Spleen (tissue), 11 donors: ENCODE measurements around the gene HERPUD1. TPM values are rescaled to one million over a fixed set of nuclear protein-coding genes. Genes with fewer than 3 reads are reported as not detected.

ENCODE experiments used
- DNase-seq: peaks from one replicate; pipeline ENCODE4 v3.0.0-alpha.2; 2020
- H3K27ac ChIP-seq, 8 donors: fragments of 200-600 bp; sonication (generic) in 7 of 8; 1 replicate in 4 of 8; 2 replicates in 4 of 8; pipeline versions ENCODE4 v1.5.0 to v1.8.0; 2016 to 2021; ENCODE audit warnings: inconsistent platforms in 4 of 8, mild to moderate bottlenecking in 4 of 8, moderate library complexity in 1 of 8
- H3K27me3 ChIP-seq, 7 donors: fragments of 200-600 bp; sonication (generic) in 6 of 7; replicated peaks in 1 of 7; 1 replicate in 4 of 7; 2 replicates in 3 of 7; pipeline versions ENCODE4 v1.5.0 to v1.8.0; 2016 to 2021; ENCODE audit warnings: inconsistent platforms in 3 of 7, mild to moderate bottlenecking in 1 of 7
- H3K36me3 ChIP-seq, 6 donors: fragments of 200-600 bp; sonication (generic) in 5 of 6; 1 replicate in 4 of 6; 2 replicates in 2 of 6; pipeline versions ENCODE4 v1.5.0 to v1.8.0; 2016 to 2021; ENCODE audit warnings: inconsistent platforms in 2 of 6
- H3K4me1 ChIP-seq, 6 donors: fragments of 200-600 bp; sonication (generic) in 5 of 6; 1 replicate in 3 of 6; 2 replicates in 3 of 6; pipeline versions ENCODE4 v1.5.0 to v1.8.0; 2016 to 2021; ENCODE audit warnings: inconsistent platforms in 3 of 6
- H3K4me3 ChIP-seq, 8 donors: fragments of 200-600 bp; sonication (generic) in 7 of 8; 1 replicate in 4 of 8; 2 replicates in 4 of 8; pipeline versions ENCODE4 v1.5.0 to v1.8.0; 2016 to 2021; ENCODE audit warnings: inconsistent platforms in 4 of 8, mild to moderate bottlenecking in 4 of 8, moderate library complexity in 2 of 8
- H3K9me3 ChIP-seq, 8 donors: fragments of 200-600 bp; sonication (generic) in 7 of 8; 1 replicate in 4 of 8; 2 replicates in 4 of 8; pipeline versions ENCODE4 v1.5.0 to v1.8.0; 2016 to 2021; ENCODE audit warnings: inconsistent platforms in 4 of 8
- POLR2A ChIP-seq, 3 donors: fragments of 450-650 bp; IDR thresholded peaks; one replicate each; pipeline ENCODE4 v1.5.1; 2017; ENCODE audit warnings: antibody characterized with exemption in 3 of 3, mild to moderate bottlenecking in 1 of 3
- POLR2AphosphoS5 ChIP-seq, 3 donors: sonication (generic); formaldehyde crosslinking; IDR thresholded peaks; one replicate each; pipeline ENCODE4 v1.5.1; 2017; ENCODE audit warnings: antibody characterized with exemption in 3 of 3
- WGBS, 5 donors: extraction: QIAGEN DNeasy Blood & Tissue Kit in 3 of 5; methylation state at CpG; one replicate each; pipeline versions ENCODE4 v1.1.5 to v1.1.7; 2013 to 2018; 5-methylcytosine and 5-hydroxymethylcytosine counted together
- intact Hi-C: fragments of 100-400 bp; cut with DNase I; formaldehyde crosslinking; loops from one replicate; pipeline ENCODE4 v1.15.0; 2023; ENCODE audit warnings: low total_unique reads
- microRNA-seq, 3 donors: library from miRNA; unstranded; fragments of <30 nt; microRNA quantifications; one replicate each; pipeline versions ENCODE4 to v1.1.0, GENCODE V29; 2019 to 2020
- polyA plus RNA-seq, 3 donors: library from polyadenylated mRNA; stranded (reverse); fragments of 200-250 nt; gene quantifications; one replicate each; pipeline ENCODE4 v1.2.1, GENCODE V29; 2013
- total RNA-seq, 7 donors: library from RNA; depleted of rRNA in 3 of 7; stranded (reverse); fragments of >200 nt in 3 of 7; fragmentation: NEBNext Ultra II Directional in 4 of 7; extraction: Animal tissue kit (Norgen Biotek cat#: 25700) in 4 of 7; gene quantifications; one replicate each; pipeline versions ENCODE4 v1.1.0 to v1.2.1, GENCODE V29; 2016 to 2021
- TF ChIP-seq, protein P1 (sequence below), 11 experiments: fragments of 200-600 bp in 7 of 11; fragments of 450-650 bp in 4 of 11; sonication (generic) in 4 of 11; IDR thresholded peaks in 8 of 11; conservative IDR thresholded peaks in 3 of 11; 1 replicate in 7 of 11; 2 replicates in 4 of 11; pipeline versions ENCODE4 v1.4.0 to v1.8.0; 2016 to 2021; ENCODE audit warnings: antibody characterized with exemption in 11 of 11, inconsistent platforms in 4 of 11, mild to moderate bottlenecking in 1 of 11
- donor health status: healthy with polysubstance abuse.
- donor health status: DM: no; HTN: no; CAD: no; lungs with moderate emphysema.
- donor health status: DM: no; HTN: no; CAD: no.
- donor health status: Bipolar disorder and iron deficiency.
- donor health status: healthy.
- donor health status: DM: no; HTN: no; CAD: no.
- donor health status: DM: yes; HTN: yes; CAD: no.

HERPUD1 gene
- total and polyA plus RNA-seq, 10 donors = 84.1 to 370 (median 193) TPM

GRCh38 chr16:56993204-56993603, 61.3 kb downstream of the HERPUD1 start:
- Histone ChIP-seq H3K4me3 (peak overlapping the region in 1 of 8 donors; percentile 13), H3K27ac (peak overlapping the region in 4 of 8 donors; percentile 16 to 40 (median 30)), H3K27me3 (no peaks in the 10 kb centered on the region), H3K36me3 (peaks cover 0 to 68% (median 7%) of the 10 kb centered on the region in 6 donors), H3K4me1 (peaks cover 51 to 97% (median 88%) of the 10 kb centered on the region in 6 donors), H3K9me3 (no peaks in the 10 kb centered on the region)
- TF ChIP-seq POLR2AphosphoS5 (IDR thresholded peaks at IDR 0.05) = no peak
- TF ChIP-seq, protein P1, sequence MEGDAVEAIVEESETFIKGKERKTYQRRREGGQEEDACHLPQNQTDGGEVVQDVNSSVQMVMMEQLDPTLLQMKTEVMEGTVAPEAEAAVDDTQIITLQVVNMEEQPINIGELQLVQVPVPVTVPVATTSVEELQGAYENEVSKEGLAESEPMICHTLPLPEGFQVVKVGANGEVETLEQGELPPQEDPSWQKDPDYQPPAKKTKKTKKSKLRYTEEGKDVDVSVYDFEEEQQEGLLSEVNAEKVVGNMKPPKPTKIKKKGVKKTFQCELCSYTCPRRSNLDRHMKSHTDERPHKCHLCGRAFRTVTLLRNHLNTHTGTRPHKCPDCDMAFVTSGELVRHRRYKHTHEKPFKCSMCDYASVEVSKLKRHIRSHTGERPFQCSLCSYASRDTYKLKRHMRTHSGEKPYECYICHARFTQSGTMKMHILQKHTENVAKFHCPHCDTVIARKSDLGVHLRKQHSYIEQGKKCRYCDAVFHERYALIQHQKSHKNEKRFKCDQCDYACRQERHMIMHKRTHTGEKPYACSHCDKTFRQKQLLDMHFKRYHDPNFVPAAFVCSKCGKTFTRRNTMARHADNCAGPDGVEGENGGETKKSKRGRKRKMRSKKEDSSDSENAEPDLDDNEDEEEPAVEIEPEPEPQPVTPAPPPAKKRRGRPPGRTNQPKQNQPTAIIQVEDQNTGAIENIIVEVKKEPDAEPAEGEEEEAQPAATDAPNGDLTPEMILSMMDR (IDR thresholded peaks at IDR 0.05 in 8 of 11, conservative IDR thresholded peaks at IDR 0.05 in 3 of 11) = no peak
- no peak for TF ChIP-seq POLR2A (IDR thresholded peaks at IDR 0.05)
- intact Hi-C loops = no loop called here
- WGBS, 5 donors = 14 to 28% (median 19%) methylated on average over 2 of the region's 2 CpGs
- no peak for DNase-seq

GRCh38 chr16:56994311-56994710, 62.4 kb downstream of the HERPUD1 start:
- H3K9me3 ChIP-seq = no peaks in the 10 kb centered on the region
- no peaks in the 10 kb centered on the region for H3K27me3 ChIP-seq
- H3K36me3 ChIP-seq = peaks cover 0 to 79% (median 7%) of the 10 kb centered on the region in 6 donors
- TF ChIP-seq, protein P1 (IDR thresholded peaks at IDR 0.05 in 8 of 11, conservative IDR thresholded peaks at IDR 0.05 in 3 of 11) = no peak
- TF ChIP-seq POLR2A (IDR thresholded peaks at IDR 0.05) (no peak), POLR2AphosphoS5 (IDR thresholded peaks at IDR 0.05) (no peak)
- intact Hi-C loops = no loop called here
- peaks cover 54 to 97% (median 89%) of the 10 kb centered on the region in 6 donors for H3K4me1 ChIP-seq
- WGBS, 5 donors = 63 to 83% (median 76%) methylated on average over 5 of the region's 5 CpGs
- DNase-seq = no peak
- H3K4me3 ChIP-seq = peak overlapping the region in 1 of 8 donors; percentile 21
- H3K27ac ChIP-seq = peak overlapping the region in 7 of 8 donors; percentile 16 to 91 (median 40)

Small RNA genes lying within 50 kb of the gene (microRNA-seq; reads per million reads assigned to microRNA genes)
- 0 reads per million in 3 donors for gene MIR6863

Other genes starting within 250 kb of the HERPUD1 start
- gene MT1X, start 249.7 kb upstream of the HERPUD1 start, total RNA-seq = 10 to 100 TPM; 13.0 to 28.7 (median 19.4) TPM
- 100 to 1,000 TPM in 1 of 3 donors, 10 to 100 TPM in 2; 36.1 to 113 (median 44.4) TPM for gene MT1X, start 249.7 kb upstream of the HERPUD1 start, polyA plus RNA-seq
- 100 to 1,000 TPM in 1 of 7 donors, 10 to 100 TPM in 6; 29.2 to 102 (median 69.2) TPM for gene NUP93, start 202.0 kb upstream of the HERPUD1 start, total RNA-seq
- gene NUP93, start 202.0 kb upstream of the HERPUD1 start, polyA plus RNA-seq = 10 to 100 TPM; 41.1 to 58.3 (median 55.0) TPM
- gene SLC12A3, start 66.9 kb upstream of the HERPUD1 start, total RNA-seq = 1 to 10 TPM in 3 of 7 donors, under 1 TPM in 4; 0.42 to 2.6 (median 0.94) TPM
- 1 to 10 TPM in 2 of 3 donors, under 1 TPM in 1; 0.46 to 2.3 (median 1.9) TPM for gene SLC12A3, start 66.9 kb upstream of the HERPUD1 start, polyA plus RNA-seq
- gene CETP, start 29.8 kb downstream of the HERPUD1 start, total RNA-seq = 10 to 100 TPM; 15.4 to 73.8 (median 34.5) TPM
- gene CETP, start 29.8 kb downstream of the HERPUD1 start, polyA plus RNA-seq = 10 to 100 TPM in 1 of 3 donors, 1 to 10 TPM in 2; 7.6 to 13.8 (median 9.8) TPM
- 100 to 1,000 TPM; 206 to 401 (median 237) TPM for gene NLRC5, start 57.4 kb downstream of the HERPUD1 start, total RNA-seq
- 100 to 1,000 TPM in 2 of 3 donors, 10 to 100 TPM in 1; 52.0 to 175 (median 161) TPM for gene NLRC5, start 57.4 kb downstream of the HERPUD1 start, polyA plus RNA-seq
- gene CPNE2, start 160.4 kb downstream of the HERPUD1 start, total RNA-seq = 10 to 100 TPM; 25.2 to 46.5 (median 34.8) TPM
- 10 to 100 TPM; 13.3 to 29.0 (median 21.7) TPM for gene CPNE2, start 160.4 kb downstream of the HERPUD1 start, polyA plus RNA-seq